ENCODE results near the gene TTC1. TPM values are rescaled to one million over a fixed set of nuclear protein-coding genes. Genes with fewer than 3 reads are reported as not detected.
"Not testable (repeated sequence)": the region's sequence is repeated elsewhere in the genome, so short reads cannot be mapped to it uniquely, and the experiment has no call there.

Gene TTC1
- total RNA-seq, 1 donor from 2014 or later = 25.6 TPM

DNA sequence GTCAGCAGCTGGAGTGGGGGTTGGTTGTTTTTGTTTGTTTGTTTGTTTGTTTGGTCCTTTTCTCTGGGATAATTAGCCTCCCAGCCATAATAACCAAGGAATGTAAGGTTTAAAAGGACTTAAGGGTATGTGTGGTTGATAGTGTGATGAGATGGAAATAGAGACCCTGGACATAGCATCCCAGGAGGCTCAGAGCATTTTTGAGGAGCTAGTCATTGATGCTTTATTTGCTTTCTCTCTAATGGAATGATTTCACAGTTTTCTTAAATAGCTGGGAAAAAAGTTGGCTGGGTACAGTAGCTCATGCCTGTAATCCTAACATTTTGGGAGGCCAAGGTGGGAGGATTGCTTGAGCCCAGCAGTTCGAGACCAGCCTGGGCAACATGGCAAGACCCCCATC lies 45.1 kb downstream of the TTC1 start:
- Histone ChIP-seq H3K9ac (ENCODE audit: low read depth in 1 of 3, low read length in 3 of 3) (no peak overlapping the region), H3K36me3 (ENCODE audit: control insufficient read depth in 3 of 3, insufficient read depth in 3 of 3, low read length in 3 of 3) (peaks cover 25 to 73% (median 49%) of the 10 kb centered on the region in 3 donors)

DNA sequence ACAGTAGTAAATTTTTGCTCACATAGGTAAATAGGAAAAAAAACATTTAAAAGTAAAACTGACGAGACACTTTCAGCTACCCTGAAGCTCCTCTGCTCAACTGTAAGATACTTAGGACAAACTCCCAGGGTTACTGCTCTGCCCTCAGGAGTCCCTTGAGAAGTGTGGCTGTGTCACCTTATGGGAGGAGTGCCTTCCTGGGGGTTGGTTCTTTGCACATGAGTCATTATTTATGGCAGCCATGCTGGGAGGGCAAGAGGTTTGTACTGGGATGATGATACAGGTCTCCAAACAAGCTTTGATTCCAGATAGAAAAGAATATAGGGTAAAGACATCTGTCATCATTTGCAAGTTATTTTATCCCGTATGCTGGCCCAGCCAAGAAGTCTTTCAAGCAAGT lies 45.9 kb downstream of the TTC1 start:
- H3K4me3 ChIP-seq (ENCODE audit: low read length in 3 of 3) = no peak overlapping the region
- no peak overlapping the region for H3K27ac ChIP-seq (ENCODE audit: low read depth, low read length)
- no peak overlapping the region for H3K9ac ChIP-seq (ENCODE audit: low read depth in 1 of 3, low read length in 3 of 3)
- H3K4me1 ChIP-seq (ENCODE audit: control insufficient read depth in 3 of 3, insufficient read depth in 3 of 3, low read length in 3 of 3) = no peaks in the 10 kb centered on the region
- no peaks in the 10 kb centered on the region for H3K9me3 ChIP-seq (ENCODE audit: control insufficient read depth in 3 of 3, low read length in 3 of 3)
- peaks cover 24 to 68% (median 53%) of the 10 kb centered on the region in 3 donors for H3K36me3 ChIP-seq (ENCODE audit: control insufficient read depth in 3 of 3, insufficient read depth in 3 of 3, low read length in 3 of 3)
- H3K27me3 ChIP-seq (ENCODE audit: control insufficient read depth in 3 of 3, insufficient read depth in 3 of 3, low read length in 3 of 3) = no peaks in the 10 kb centered on the region

More for the DNA sequence above, 45.1 kb downstream of the TTC1 start:
- no peaks in the 10 kb centered on the region for H3K4me1 ChIP-seq (ENCODE audit: control insufficient read depth in 3 of 3, insufficient read depth in 3 of 3, low read length in 3 of 3)
- H3K9me3 ChIP-seq (ENCODE audit: control insufficient read depth in 3 of 3, low read length in 3 of 3) = no peaks in the 10 kb centered on the region
- H3K27me3 ChIP-seq (ENCODE audit: control insufficient read depth in 3 of 3, insufficient read depth in 3 of 3, low read length in 3 of 3) = no peaks in the 10 kb centered on the region
- H3K4me3 ChIP-seq (ENCODE audit: low read length in 3 of 3) = no peak overlapping the region
- no peak overlapping the region for H3K27ac ChIP-seq (ENCODE audit: low read depth, low read length)

DNA sequence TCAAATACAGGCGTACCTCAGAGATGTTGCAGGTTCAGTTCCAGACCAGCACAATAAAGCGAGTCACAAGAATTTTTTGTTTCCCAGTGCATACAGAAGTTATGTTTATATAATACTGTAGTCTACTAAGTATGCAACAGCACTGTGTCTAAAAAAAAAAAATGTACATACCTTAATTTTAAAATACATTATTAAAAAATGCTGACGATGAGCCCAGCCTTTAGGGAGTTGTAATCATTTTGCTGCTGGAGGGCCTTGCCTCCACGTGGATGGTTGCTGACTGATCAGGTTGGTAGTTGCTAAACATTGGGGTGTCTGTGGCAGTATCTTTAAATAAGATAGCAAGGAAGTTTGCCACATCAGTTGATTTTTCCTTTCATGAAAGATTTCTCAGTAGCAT lies 48.3 kb downstream of the TTC1 start:
- Histone ChIP-seq H3K36me3 (ENCODE audit: control insufficient read depth in 3 of 3, insufficient read depth in 3 of 3, low read length in 3 of 3) (peaks cover 24 to 64% (median 54%) of the 10 kb centered on the region in 3 donors), H3K27ac (ENCODE audit: low read depth, low read length) (no peak overlapping the region), H3K4me1 (ENCODE audit: control insufficient read depth in 3 of 3, insufficient read depth in 3 of 3, low read length in 3 of 3) (no peaks in the 10 kb centered on the region), H3K4me3 (ENCODE audit: low read length in 3 of 3) (no peak overlapping the region), H3K9ac (ENCODE audit: low read depth in 1 of 3, low read length in 3 of 3) (no peak overlapping the region), H3K9me3 (ENCODE audit: control insufficient read depth in 3 of 3, low read length in 3 of 3) (no peaks in the 10 kb centered on the region), H3K27me3 (ENCODE audit: control insufficient read depth in 3 of 3, insufficient read depth in 3 of 3, low read length in 3 of 3) (no peaks in the 10 kb centered on the region)

DNA sequence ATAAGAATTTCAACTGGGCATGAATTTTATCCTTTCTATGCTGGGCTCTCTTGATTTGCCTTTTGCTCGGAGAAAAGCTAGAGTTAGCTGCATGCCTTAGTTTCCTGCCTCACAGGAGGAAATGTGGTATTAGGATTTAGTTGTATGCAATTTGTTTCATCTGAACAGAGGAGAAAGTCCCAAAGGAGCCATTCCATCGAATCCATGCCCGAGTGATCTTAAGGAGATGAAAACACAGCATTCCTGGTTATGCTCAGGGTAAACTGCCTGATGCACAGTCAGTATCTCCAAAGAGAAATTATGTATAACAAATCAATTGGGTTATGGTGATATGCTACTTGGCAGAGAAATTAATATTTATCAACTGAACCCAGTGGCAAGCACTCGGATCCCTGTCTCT lies 51.1 kb downstream of the TTC1 start:
- Histone ChIP-seq H3K27ac (ENCODE audit: low read depth, low read length) (no peak overlapping the region), H3K4me1 (ENCODE audit: control insufficient read depth in 3 of 3, insufficient read depth in 3 of 3, low read length in 3 of 3) (no peaks in the 10 kb centered on the region), H3K36me3 (ENCODE audit: control insufficient read depth in 3 of 3, insufficient read depth in 3 of 3, low read length in 3 of 3) (peaks cover 23 to 56% (median 55%) of the 10 kb centered on the region in 3 donors), H3K9ac (ENCODE audit: low read depth in 1 of 3, low read length in 3 of 3) (no peak overlapping the region), H3K4me3 (ENCODE audit: low read length in 3 of 3) (no peak overlapping the region), H3K9me3 (ENCODE audit: control insufficient read depth in 3 of 3, low read length in 3 of 3) (no peaks in the 10 kb centered on the region), H3K27me3 (ENCODE audit: control insufficient read depth in 3 of 3, insufficient read depth in 3 of 3, low read length in 3 of 3) (no peaks in the 10 kb centered on the region)

DNA sequence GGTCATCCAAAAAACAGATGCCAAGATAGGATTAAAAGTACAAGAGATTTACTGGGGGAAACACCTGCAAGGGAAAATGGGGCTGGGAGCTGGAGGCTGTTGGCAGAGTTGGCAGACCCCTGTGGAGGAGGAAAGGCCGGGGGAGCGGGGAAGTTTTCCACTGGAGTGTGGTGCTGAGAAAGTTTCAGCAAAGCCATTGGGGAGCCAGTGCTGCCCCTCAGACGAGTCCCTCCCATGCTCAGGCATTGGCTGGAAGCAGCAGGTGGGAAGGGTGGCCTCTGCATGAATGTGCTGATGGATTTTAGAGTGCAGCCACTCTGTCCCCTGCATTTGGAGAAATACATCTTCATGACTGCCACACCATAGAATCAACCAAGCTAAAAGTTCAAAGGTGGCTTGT lies 52.8 kb downstream of the TTC1 start:
- Histone ChIP-seq H3K27me3 (ENCODE audit: control insufficient read depth in 3 of 3, insufficient read depth in 3 of 3, low read length in 3 of 3) (no peaks in the 10 kb centered on the region), H3K36me3 (ENCODE audit: control insufficient read depth in 3 of 3, insufficient read depth in 3 of 3, low read length in 3 of 3) (peaks cover 16 to 54% (median 50%) of the 10 kb centered on the region in 3 donors), H3K27ac (ENCODE audit: low read depth, low read length) (no peak overlapping the region), H3K4me3 (ENCODE audit: low read length in 3 of 3) (no peak overlapping the region), H3K9ac (ENCODE audit: low read depth in 1 of 3, low read length in 3 of 3) (no peak overlapping the region), H3K9me3 (ENCODE audit: control insufficient read depth in 3 of 3, low read length in 3 of 3) (no peaks in the 10 kb centered on the region), H3K4me1 (ENCODE audit: control insufficient read depth in 3 of 3, insufficient read depth in 3 of 3, low read length in 3 of 3) (no peaks in the 10 kb centered on the region)

DNA sequence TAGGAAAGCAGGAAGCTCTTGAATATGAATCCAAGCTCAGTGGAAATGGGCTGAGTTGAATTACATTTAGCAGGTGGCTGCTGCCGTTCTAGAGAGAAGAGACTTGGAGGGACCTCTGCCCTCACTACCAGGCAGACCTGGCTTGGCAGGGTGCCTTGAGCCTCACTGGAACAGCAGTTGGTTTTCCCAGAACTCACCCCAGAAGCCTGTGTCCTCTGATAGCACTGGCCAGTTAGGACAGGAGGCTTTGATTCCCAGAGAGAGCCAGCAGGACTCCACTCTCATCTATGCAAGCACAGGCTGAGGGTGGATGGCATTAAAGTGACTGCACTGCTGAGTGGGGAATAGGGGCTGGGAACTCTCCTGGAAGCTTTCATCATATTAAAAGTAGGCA lies 55.5 kb downstream of the TTC1 start:
- Histone ChIP-seq H3K4me1 (ENCODE audit: control insufficient read depth in 3 of 3, insufficient read depth in 3 of 3, low read length in 3 of 3) (no peaks in the 10 kb centered on the region), H3K9ac (ENCODE audit: low read depth in 1 of 3, low read length in 3 of 3) (no peak overlapping the region), H3K27ac (ENCODE audit: low read depth, low read length) (no peak overlapping the region), H3K27me3 (ENCODE audit: control insufficient read depth in 3 of 3, insufficient read depth in 3 of 3, low read length in 3 of 3) (no peaks in the 10 kb centered on the region), H3K9me3 (ENCODE audit: control insufficient read depth in 3 of 3, low read length in 3 of 3) (no peaks in the 10 kb centered on the region), H3K36me3 (ENCODE audit: control insufficient read depth in 3 of 3, insufficient read depth in 3 of 3, low read length in 3 of 3) (peaks cover 16 to 48% (median 37%) of the 10 kb centered on the region in 3 donors), H3K4me3 (ENCODE audit: low read length in 3 of 3) (no peak overlapping the region)

DNA sequence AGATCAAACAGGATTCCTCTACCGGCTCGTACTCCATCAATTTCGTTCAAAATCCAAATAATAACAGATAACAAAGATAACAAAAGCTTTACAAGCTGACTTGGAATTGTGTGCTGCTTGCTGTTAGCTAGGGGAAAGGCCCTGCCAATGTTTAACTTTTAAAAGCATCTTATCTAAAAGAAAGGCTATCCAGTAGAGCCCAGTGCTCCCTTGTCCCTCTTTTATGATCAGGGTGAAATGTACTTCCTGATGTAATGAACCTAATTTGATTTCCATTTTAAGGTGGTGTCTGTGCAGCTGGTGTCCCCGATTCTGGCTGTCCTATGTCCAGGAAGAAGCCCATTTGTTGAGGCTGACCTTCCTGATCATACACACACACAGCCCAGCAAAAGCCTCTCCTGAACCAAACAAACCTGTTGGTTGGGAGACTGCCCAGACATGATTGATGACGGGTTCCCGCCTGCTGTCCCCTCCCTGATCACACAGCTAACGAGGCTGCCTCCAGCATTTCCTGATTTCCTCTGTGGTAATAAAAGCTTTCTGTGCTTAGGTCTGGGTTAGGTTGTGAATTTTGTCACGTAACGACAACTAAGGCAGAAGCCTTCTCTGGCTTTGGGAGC lies 56.2 kb downstream of the TTC1 start:
- Histone ChIP-seq H3K9ac (ENCODE audit: low read depth in 1 of 3, low read length in 3 of 3) (no peak overlapping the region), H3K36me3 (ENCODE audit: control insufficient read depth in 3 of 3, insufficient read depth in 3 of 3, low read length in 3 of 3) (peaks cover 14 to 43% (median 33%) of the 10 kb centered on the region in 3 donors), H3K9me3 (ENCODE audit: control insufficient read depth in 3 of 3, low read length in 3 of 3) (no peaks in the 10 kb centered on the region), H3K4me3 (ENCODE audit: low read length in 3 of 3) (no peak overlapping the region), H3K4me1 (ENCODE audit: control insufficient read depth in 3 of 3, insufficient read depth in 3 of 3, low read length in 3 of 3) (no peaks in the 10 kb centered on the region), H3K27ac (ENCODE audit: low read depth, low read length) (no peak overlapping the region), H3K27me3 (ENCODE audit: control insufficient read depth in 3 of 3, insufficient read depth in 3 of 3, low read length in 3 of 3) (no peaks in the 10 kb centered on the region)

DNA sequence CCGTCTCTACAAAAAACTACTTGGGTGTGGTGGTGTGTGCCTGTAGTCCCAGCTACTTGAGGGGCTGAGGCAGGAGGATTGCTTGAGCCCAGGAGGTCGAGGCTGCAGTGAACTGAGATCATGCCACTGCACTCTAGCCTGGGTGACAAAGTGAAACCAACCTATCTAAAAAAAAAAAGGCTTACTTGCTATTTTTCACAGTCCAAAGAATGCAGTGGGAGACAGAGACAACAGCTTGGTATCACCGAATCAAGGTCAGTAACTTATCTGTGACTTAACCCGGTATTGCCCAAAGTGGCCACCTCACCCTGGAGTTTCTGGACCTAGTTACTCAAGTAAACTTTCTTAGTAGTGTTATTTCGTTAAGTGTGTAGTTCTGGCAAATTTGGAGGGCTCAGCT lies 60.2 kb downstream of the TTC1 start:
- H3K36me3 ChIP-seq (ENCODE audit: control insufficient read depth in 3 of 3, insufficient read depth in 3 of 3, low read length in 3 of 3) = peaks cover 6 to 20% (median 11%) of the 10 kb centered on the region in 3 donors
- not testable (repeated sequence) for H3K4me3 ChIP-seq (ENCODE audit: low read length in 3 of 3); H3K27me3 ChIP-seq (ENCODE audit: control insufficient read depth in 3 of 3, insufficient read depth in 3 of 3, low read length in 3 of 3); H3K9ac ChIP-seq (ENCODE audit: low read depth in 1 of 3, low read length in 3 of 3); H3K9me3 ChIP-seq (ENCODE audit: control insufficient read depth in 3 of 3, low read length in 3 of 3); H3K4me1 ChIP-seq (ENCODE audit: control insufficient read depth in 3 of 3, insufficient read depth in 3 of 3, low read length in 3 of 3); H3K27ac ChIP-seq (ENCODE audit: low read depth, low read length)

DNA sequence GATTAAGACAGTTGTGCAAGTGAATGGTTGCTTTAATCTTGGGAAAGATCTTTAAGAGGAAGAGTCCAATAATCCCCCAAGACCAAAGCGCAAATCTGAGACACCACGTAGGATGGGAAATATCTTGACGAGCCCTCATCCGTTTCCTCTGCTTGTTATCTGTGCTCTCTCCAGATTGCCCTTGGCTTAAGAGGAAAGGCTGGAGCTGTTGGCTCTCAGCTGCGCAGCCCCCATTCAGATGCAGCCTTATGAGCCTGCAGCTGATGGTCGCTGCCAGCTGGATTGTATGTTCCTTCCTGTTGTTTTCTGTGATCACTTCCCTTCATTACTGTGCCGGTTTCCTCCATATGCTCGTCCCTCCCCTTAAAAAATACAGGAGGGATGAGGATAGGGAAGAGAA lies 62.6 kb downstream of the TTC1 start:
- Histone ChIP-seq H3K4me1 (ENCODE audit: control insufficient read depth in 3 of 3, insufficient read depth in 3 of 3, low read length in 3 of 3) (peaks cover 0 to 5% (median 0%) of the 10 kb centered on the region in 3 donors), H3K9ac (ENCODE audit: low read depth in 1 of 3, low read length in 3 of 3) (no peak overlapping the region), H3K27ac (ENCODE audit: low read depth, low read length) (no peak overlapping the region), H3K36me3 (ENCODE audit: control insufficient read depth in 3 of 3, insufficient read depth in 3 of 3, low read length in 3 of 3) (peaks cover 0 to 6% (median 0%) of the 10 kb centered on the region in 3 donors), H3K9me3 (ENCODE audit: control insufficient read depth in 3 of 3, low read length in 3 of 3) (no peaks in the 10 kb centered on the region), H3K27me3 (ENCODE audit: control insufficient read depth in 3 of 3, insufficient read depth in 3 of 3, low read length in 3 of 3) (no peaks in the 10 kb centered on the region), H3K4me3 (ENCODE audit: low read length in 3 of 3) (no peak overlapping the region)

DNA sequence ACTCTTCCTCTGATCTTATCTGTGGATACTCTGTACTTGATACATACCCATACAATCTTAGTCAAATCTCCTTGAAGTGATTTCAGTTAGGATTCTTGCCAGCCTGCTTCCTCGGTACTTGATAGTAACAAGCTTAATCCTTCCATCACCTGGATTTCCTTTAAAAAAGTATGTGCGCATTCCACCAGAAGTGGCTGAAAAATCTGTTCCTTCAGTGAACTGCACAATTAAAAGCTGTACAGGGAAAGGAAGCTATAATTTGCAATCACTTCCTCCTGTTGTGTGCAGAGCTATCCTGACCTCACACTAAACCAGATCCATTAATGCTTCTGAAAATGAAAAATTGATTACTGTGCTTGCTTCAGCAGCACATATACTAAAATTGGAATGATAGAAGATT lies 63.0 kb downstream of the TTC1 start:
- H3K9me3 ChIP-seq (ENCODE audit: control insufficient read depth in 3 of 3, low read length in 3 of 3) = no peaks in the 10 kb centered on the region
- H3K9ac ChIP-seq (ENCODE audit: low read depth in 1 of 3, low read length in 3 of 3) = no peak overlapping the region
- H3K4me3 ChIP-seq (ENCODE audit: low read length in 3 of 3) = no peak overlapping the region
- H3K27ac ChIP-seq (ENCODE audit: low read depth, low read length) = no peak overlapping the region
- no peaks in the 10 kb centered on the region for H3K27me3 ChIP-seq (ENCODE audit: control insufficient read depth in 3 of 3, insufficient read depth in 3 of 3, low read length in 3 of 3)
- H3K36me3 ChIP-seq (ENCODE audit: control insufficient read depth in 3 of 3, insufficient read depth in 3 of 3, low read length in 3 of 3) = peaks cover 0 to 4% (median 0%) of the 10 kb centered on the region in 3 donors
- H3K4me1 ChIP-seq (ENCODE audit: control insufficient read depth in 3 of 3, insufficient read depth in 3 of 3, low read length in 3 of 3) = peaks cover 0 to 5% (median 0%) of the 10 kb centered on the region in 3 donors

Data from skeletal muscle tissue (tissue), 4 donors.